GM12874 (cell line): ENCODE data around the gene KCTD1.

Experiments
- CTCF ChIP-seq: IDR thresholded peaks from 2 replicates; pipeline ENCODE4 v1.5.1; 2011; ENCODE audit warnings: low read depth, mild to moderate bottlenecking, control low read depth, low read length, moderate library complexity; ENCODE audit not compliant: insufficient read depth

The KCTD1 gene

GRCh38 chr18:26568926-26569665 is 20.7 kb upstream of the KCTD1 start:
- TF ChIP-seq CTCF, result no peak

GRCh38 chr18:26568513-26568912 is 20.2 kb upstream of the KCTD1 start:
- no peak for TF ChIP-seq CTCF

GRCh38 chr18:26566874-26567555 is 18.7 kb upstream of the KCTD1 start:
- TF ChIP-seq CTCF, result no peak

- no peak for TF ChIP-seq CTCF
Observed at GRCh38 chr18:26565514-26565913, 17.2 kb upstream of the KCTD1 start.

GRCh38 chr18:26563024-26563423 is 14.7 kb upstream of the KCTD1 start:
- no peak for TF ChIP-seq CTCF

GRCh38 chr18:26562568-26562967 is 14.2 kb upstream of the KCTD1 start:
- no peak for TF ChIP-seq CTCF

- no peak for TF ChIP-seq CTCF
Observed at GRCh38 chr18:26561769-26562168, 13.4 kb upstream of the KCTD1 start.
